Endothelial cell (in vitro differentiated cells): ENCODE measurements around the gene APCDD1L. TPM values are rescaled to one million over a fixed set of nuclear protein-coding genes. Genes with fewer than 3 reads are reported as not detected.

Experiments used
- DNase-seq: peaks from one replicate; pipeline ENCODE4 v3.0.0; 2021; ENCODE audit warnings: low spot score
- H3K27ac Mint-ChIP-seq: one replicate; pipeline ENCODE4 v1.8.0; 2021; ENCODE audit warnings: mixed read lengths, inconsistent platforms; ENCODE audit not compliant: unreplicated experiment
- H3K27me3 Mint-ChIP-seq: one replicate; pipeline ENCODE4 v1.8.0; 2021; ENCODE audit warnings: mild to moderate bottlenecking, moderate library complexity, mixed read lengths, inconsistent platforms; ENCODE audit not compliant: unreplicated experiment
- H3K36me3 Mint-ChIP-seq: one replicate; pipeline ENCODE4 v1.8.0; 2021; ENCODE audit warnings: mild to moderate bottlenecking, low read depth, mixed read lengths, inconsistent platforms; ENCODE audit not compliant: unreplicated experiment
- H3K4me1 Mint-ChIP-seq: one replicate; pipeline ENCODE4 v1.8.0; 2021; ENCODE audit warnings: mild to moderate bottlenecking, mixed read lengths, inconsistent platforms; ENCODE audit not compliant: unreplicated experiment
- H3K4me3 Mint-ChIP-seq: one replicate; pipeline ENCODE4 v1.8.0; 2021; ENCODE audit warnings: mild to moderate bottlenecking, mixed read lengths, inconsistent platforms; ENCODE audit not compliant: unreplicated experiment
- H3K9me3 Mint-ChIP-seq: one replicate; pipeline ENCODE4 v1.8.0; 2021; ENCODE audit warnings: mixed read lengths, inconsistent platforms; ENCODE audit not compliant: unreplicated experiment
- CTCF ChIP-seq: fragments of 200-600 bp; sonication (generic); IDR thresholded peaks from one replicate; pipeline ENCODE4 v1.5.0; 2021; ENCODE audit warnings: antibody characterized with exemption; ENCODE audit not compliant: unreplicated experiment
- total RNA-seq: library from RNA; stranded (reverse); fragmentation: NEBNext Ultra II Directional; extraction: Animal tissue kit (Norgen Biotek cat#: 25700); gene quantifications from one replicate; pipeline ENCODE4 v1.2.1, GENCODE V29; 2021; ENCODE audit not compliant: unreplicated experiment

The APCDD1L gene
- total RNA-seq, 1 donor from 2014 or later: not detected

GRCh38 chr20:58547623-58548475, 32.6 kb upstream of the APCDD1L start:
- H3K4me1 Mint-ChIP-seq: no peaks in the 10 kb centered on the region
- DNase-seq: no peak
- no peaks in the 10 kb centered on the region for H3K36me3 Mint-ChIP-seq
- peaks cover 7% of the 10 kb centered on the region for H3K27me3 Mint-ChIP-seq
- H3K27ac Mint-ChIP-seq: no peak overlapping the region
- H3K9me3 Mint-ChIP-seq: no peaks in the 10 kb centered on the region
- TF ChIP-seq CTCF: no peak
- H3K4me3 Mint-ChIP-seq: no peak overlapping the region

DNA sequence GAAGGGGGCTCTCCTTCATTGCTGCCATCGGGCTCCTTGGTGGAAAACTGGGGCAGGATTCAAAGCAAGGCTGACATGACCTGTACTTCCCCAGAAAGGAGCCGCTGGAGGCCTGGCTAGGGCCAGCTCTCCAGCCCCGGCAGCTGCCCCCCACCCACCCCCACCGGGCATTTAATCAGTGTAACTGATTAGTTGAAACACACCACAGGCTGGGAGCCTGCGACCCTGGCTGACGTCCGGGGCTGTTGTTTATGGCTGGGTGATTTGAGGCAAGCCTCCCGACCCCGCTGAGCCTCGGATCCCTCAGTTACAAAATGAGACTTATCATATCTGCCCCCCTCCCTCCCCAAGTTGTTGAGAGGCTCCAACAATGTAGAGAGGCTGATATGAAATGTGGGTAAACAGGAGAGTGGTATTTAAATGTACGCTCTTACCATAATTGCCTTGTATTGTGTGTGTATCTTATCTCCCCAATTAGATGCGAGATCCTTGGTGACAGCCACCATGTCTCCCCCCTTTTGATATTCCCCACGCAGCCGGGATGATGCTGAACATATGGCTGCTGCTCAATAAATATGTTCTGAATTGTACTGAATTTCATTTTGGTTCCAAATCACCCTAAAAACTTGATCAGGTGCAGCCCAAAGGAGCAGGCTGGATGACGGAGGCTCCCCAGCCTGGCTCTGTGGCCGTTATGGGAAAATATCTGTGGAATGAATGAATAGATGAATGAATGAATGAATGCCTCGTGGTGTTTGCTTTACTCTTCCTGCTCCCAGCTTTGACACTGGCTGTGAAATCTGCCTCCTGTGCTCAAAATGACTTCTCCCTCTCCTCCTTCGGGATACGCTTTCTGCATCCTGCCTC, 31.8 kb upstream of the APCDD1L start:
- H3K36me3 Mint-ChIP-seq: no peaks in the 10 kb centered on the region

DNA sequence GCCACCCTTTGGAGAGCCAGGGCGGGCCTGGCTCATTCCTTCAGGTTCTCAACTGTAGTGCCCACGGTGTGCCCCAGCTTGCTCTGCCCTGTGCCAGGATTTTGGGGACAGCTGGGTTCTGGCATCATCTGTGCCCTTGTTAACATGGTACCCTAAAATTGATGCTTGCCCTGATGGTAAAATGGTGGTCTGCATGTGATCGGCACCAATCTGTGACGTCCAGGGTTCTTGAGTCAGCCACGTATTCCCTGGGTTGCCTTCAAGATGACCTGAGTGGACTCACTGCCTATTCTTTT, 31.2 kb upstream of the APCDD1L start:
- H3K9me3 Mint-ChIP-seq: no peaks in the 10 kb centered on the region
- no peaks in the 10 kb centered on the region for H3K36me3 Mint-ChIP-seq
- no peak for TF ChIP-seq CTCF
- no peak overlapping the region for H3K27ac Mint-ChIP-seq
- H3K27me3 Mint-ChIP-seq: peaks cover 1% of the 10 kb centered on the region
- no peaks in the 10 kb centered on the region for H3K4me1 Mint-ChIP-seq
- DNase-seq: no peak
- H3K4me3 Mint-ChIP-seq: no peak overlapping the region

More for the DNA sequence above, 31.8 kb upstream of the APCDD1L start:
- Mint-ChIP-seq H3K4me1 (no peaks in the 10 kb centered on the region), H3K9me3 (no peaks in the 10 kb centered on the region), H3K27me3 (peaks cover 1% of the 10 kb centered on the region), H3K27ac (no peak overlapping the region), H3K4me3 (no peak overlapping the region)
- no peak for TF ChIP-seq CTCF
- no peak for DNase-seq

DNA sequence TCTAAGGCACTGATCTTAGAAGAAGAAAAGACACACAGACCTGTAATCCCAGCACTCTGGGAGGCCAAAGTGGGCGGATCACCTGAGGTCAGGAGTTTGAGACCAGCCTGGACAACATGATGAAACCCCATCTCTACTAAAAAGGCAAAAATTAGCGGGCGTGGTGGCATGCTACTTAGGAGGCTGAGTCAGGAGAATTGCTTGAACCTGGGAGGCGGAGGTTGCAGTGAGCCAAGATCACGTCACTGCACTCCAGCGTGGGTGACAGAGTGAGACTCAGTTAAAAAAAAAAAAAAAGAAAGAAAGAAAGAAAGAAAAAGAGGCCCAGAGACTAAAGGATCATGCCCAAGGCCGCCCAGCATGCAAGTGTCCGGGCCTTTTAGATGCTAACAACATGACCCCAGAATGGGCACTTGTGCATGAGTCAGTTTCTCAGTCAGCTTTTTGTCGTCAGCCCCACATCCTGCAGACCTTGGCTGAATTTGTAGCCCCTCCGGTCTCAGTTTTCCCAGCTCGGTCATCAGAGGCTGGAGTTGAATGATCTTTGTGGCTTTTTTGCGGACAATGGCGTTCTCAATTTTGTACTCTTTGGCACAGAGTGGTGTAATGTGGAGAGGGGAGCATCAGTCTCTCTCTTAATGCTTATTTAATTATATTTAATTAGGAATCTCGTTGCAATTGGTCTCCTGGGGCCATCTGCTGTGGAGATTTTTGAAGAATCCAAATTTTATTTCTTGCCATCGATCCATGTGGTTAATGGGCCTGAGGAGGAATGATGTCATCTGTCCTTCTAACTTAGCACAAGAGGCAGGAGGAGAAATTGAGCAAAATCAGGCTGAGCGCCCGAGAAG, 30.6 kb upstream of the APCDD1L start:
- no peak for DNase-seq
- no peak overlapping the region for H3K27ac Mint-ChIP-seq
- no peaks in the 10 kb centered on the region for H3K4me1 Mint-ChIP-seq

More for the DNA sequence above, 30.6 kb upstream of the APCDD1L start:
- H3K9me3 Mint-ChIP-seq: no peaks in the 10 kb centered on the region
- no peaks in the 10 kb centered on the region for H3K36me3 Mint-ChIP-seq
- H3K4me3 Mint-ChIP-seq: no peak overlapping the region
- no peak for TF ChIP-seq CTCF
- peaks cover 1% of the 10 kb centered on the region for H3K27me3 Mint-ChIP-seq
